OCI-LY1 (cell line): ENCODE data around the gene FLVCR2.

ENCODE experiments used
- H2AFZ ChIP-seq: fragments of 200-600 bp; sonication (generic), shearing (Covaris generic); 2 replicates; pipeline ENCODE4 v1.6.0; 2014; ENCODE audit warnings: antibody characterized with exemption, mild to moderate bottlenecking, low read length
- H3F3A ChIP-seq: fragments of 200-600 bp; sonication (generic), shearing (Covaris generic); 2 replicates; pipeline ENCODE4 v1.6.0; 2014; ENCODE audit warnings: mild to moderate bottlenecking, antibody characterized with exemption, low read length, moderate library complexity; ENCODE audit not compliant: insufficient read depth
- H3K27ac ChIP-seq: fragments of 200-600 bp; sonication (generic); 2 replicates; pipeline ENCODE4 v1.5.1; 2014; ENCODE audit warnings: low read length, mixed run types, mild to moderate bottlenecking, low read depth; ENCODE audit not compliant: poor library complexity, severe bottlenecking
- H3K27me3 ChIP-seq: fragments of 200-600 bp; sonication (generic); 2 replicates; pipeline ENCODE4 v1.6.0; 2014; ENCODE audit warnings: antibody characterized with exemption, mild to moderate bottlenecking, low read length, moderate library complexity; ENCODE audit not compliant: insufficient read depth
- H3K36me3 ChIP-seq: fragments of 200-600 bp; sonication (generic); 2 replicates; pipeline ENCODE4 v1.6.1; 2014; ENCODE audit warnings: mild to moderate bottlenecking, antibody characterized with exemption, low read length, moderate library complexity, mixed read lengths; ENCODE audit not compliant: insufficient read depth
- H3K4me1 ChIP-seq: fragments of 200-600 bp; sonication (generic); 2 replicates; pipeline ENCODE4 v1.5.1; 2014; ENCODE audit warnings: mild to moderate bottlenecking, low read length, moderate library complexity; ENCODE audit not compliant: insufficient read depth, severe bottlenecking
- H3K4me2 ChIP-seq: fragments of 200-600 bp; sonication (generic), shearing (Covaris generic); 2 replicates; pipeline ENCODE4 v1.6.1; 2014; ENCODE audit warnings: low read length
- H3K4me3 ChIP-seq: fragments of 200-600 bp; sonication (generic); 2 replicates; pipeline ENCODE4 v1.5.1; 2014; ENCODE audit warnings: low read length, low read depth, mild to moderate bottlenecking, mixed read lengths; ENCODE audit not compliant: poor library complexity, severe bottlenecking
- H3K79me2 ChIP-seq: fragments of 200-600 bp; shearing (Covaris generic); 2 replicates; pipeline ENCODE4 v1.6.1; 2016; ENCODE audit warnings: mixed run types, low read length, mixed read lengths; ENCODE audit not compliant: insufficient read depth
- H3K9ac ChIP-seq: fragments of 200-600 bp; sonication (generic), shearing (Covaris generic); 2 replicates; pipeline ENCODE4 v1.6.1; 2014; ENCODE audit warnings: mild to moderate bottlenecking, low read length, mixed read lengths
- H3K9me2 ChIP-seq: fragments of 200-600 bp; sonication (generic), shearing (Covaris generic); 2 replicates; pipeline ENCODE4 v1.6.1; 2014; ENCODE audit warnings: low read depth, mild to moderate bottlenecking, low read length, mixed read lengths
- H3K9me3 ChIP-seq: fragments of 200-600 bp; shearing (Covaris generic); 2 replicates; pipeline ENCODE4 v1.6.1; 2014; ENCODE audit warnings: low read length, mixed read lengths
- H4K20me1 ChIP-seq: fragments of 200-600 bp; sonication (generic), shearing (Covaris generic); 2 replicates; pipeline ENCODE4 v1.6.0; 2016; ENCODE audit warnings: mild to moderate bottlenecking, low read length; ENCODE audit not compliant: insufficient read depth
- EZH2 ChIP-seq: fragments of 200-600 bp; sonication (generic), shearing (Covaris generic); IDR thresholded peaks from 2 replicates; pipeline ENCODE4 v1.8.0; 2017; ENCODE audit warnings: borderline replicate concordance, mixed run types, mild to moderate bottlenecking, antibody characterized with exemption, low read length, moderate library complexity, mixed read lengths
- TF ChIP-seq, protein P1 (sequence below): fragments of 200-600 bp; sonication (generic), shearing (Covaris generic); IDR thresholded peaks from 2 replicates; pipeline ENCODE4 v1.5.1; 2017; ENCODE audit warnings: mild to moderate bottlenecking, antibody characterized with exemption, low read length, moderate library complexity, mixed read lengths

The FLVCR2 gene

DNA sequence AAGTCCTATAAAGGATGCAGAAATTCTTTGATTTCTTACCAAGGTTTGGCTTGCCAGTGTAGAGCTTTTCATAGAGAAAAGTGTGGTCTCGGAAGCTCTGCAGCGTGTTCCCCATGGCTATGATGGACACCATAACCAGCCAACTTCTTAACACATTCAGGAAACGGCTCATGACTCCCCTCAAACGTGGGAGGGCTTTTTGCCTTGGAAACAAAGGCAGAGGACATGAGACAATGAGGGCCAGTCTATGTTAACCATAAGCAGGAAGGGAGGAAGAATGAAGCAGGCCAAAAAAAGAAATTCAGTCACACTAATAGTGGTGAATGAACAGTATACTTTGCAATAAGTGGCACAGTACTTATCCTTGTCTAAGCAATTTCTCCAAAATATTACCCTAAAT is 78.9 kb downstream of the FLVCR2 start:
- TF ChIP-seq, protein P1, sequence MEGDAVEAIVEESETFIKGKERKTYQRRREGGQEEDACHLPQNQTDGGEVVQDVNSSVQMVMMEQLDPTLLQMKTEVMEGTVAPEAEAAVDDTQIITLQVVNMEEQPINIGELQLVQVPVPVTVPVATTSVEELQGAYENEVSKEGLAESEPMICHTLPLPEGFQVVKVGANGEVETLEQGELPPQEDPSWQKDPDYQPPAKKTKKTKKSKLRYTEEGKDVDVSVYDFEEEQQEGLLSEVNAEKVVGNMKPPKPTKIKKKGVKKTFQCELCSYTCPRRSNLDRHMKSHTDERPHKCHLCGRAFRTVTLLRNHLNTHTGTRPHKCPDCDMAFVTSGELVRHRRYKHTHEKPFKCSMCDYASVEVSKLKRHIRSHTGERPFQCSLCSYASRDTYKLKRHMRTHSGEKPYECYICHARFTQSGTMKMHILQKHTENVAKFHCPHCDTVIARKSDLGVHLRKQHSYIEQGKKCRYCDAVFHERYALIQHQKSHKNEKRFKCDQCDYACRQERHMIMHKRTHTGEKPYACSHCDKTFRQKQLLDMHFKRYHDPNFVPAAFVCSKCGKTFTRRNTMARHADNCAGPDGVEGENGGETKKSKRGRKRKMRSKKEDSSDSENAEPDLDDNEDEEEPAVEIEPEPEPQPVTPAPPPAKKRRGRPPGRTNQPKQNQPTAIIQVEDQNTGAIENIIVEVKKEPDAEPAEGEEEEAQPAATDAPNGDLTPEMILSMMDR: no peak
- TF ChIP-seq EZH2: no peak
- Histone ChIP-seq H3K9me2 (no peaks in the 10 kb centered on the region), H3F3A (0 out of 2 replicates have a peak, but pooled peaks cover 4% of the 10 kb centered on the region), H3K4me2 (no peak overlapping the region), H3K9me3 (no peaks in the 10 kb centered on the region), H3K27ac (no peak overlapping the region), H3K36me3 (peaks cover 52% of the 10 kb centered on the region; the same call in 1 of the 2 replicates), H3K9ac (no peak overlapping the region), H3K27me3 (no peaks in the 10 kb centered on the region), H3K4me1 (peaks cover 31% of the 10 kb centered on the region), H3K4me3 (no peak overlapping the region), H2AFZ (no peak overlapping the region), H4K20me1 (no peaks in the 10 kb centered on the region), H3K79me2 (peaks cover 7% of the 10 kb centered on the region)

DNA sequence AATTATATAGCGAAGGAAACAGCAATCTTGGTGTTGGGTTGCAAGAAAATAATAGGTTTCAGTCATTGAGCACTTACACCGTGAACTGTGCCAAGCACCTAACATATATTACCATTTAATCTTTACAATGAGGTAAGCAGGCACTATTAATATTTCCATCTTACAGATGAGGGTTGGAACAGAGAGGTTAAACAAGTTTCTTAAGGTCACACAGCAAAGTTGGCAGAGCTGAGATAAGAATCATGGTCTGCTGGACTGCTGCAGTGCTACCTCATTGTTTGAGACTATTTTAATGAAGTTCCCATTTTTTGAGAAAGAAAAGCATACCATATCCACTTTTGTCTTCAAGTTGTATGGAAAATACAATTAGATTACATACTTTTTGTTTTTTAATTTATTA is 80.5 kb downstream of the FLVCR2 start:
- no peak for TF ChIP-seq EZH2
- TF ChIP-seq, protein P1: no peak
- Histone ChIP-seq H3K79me2 (peaks cover 7% of the 10 kb centered on the region), H3K9me2 (no peaks in the 10 kb centered on the region), H3K27ac (no peak overlapping the region), H3K36me3 (peaks cover 45% of the 10 kb centered on the region; the same call in 1 of the 2 replicates), H3K27me3 (no peaks in the 10 kb centered on the region), H4K20me1 (no peaks in the 10 kb centered on the region), H3F3A (0 out of 2 replicates have a peak, but pooled peaks cover 4% of the 10 kb centered on the region), H2AFZ (no peak overlapping the region), H3K4me1 (peaks cover 35% of the 10 kb centered on the region), H3K4me3 (no peak overlapping the region), H3K4me2 (no peak overlapping the region; the same call in 1 of the 2 replicates), H3K9ac (no peak overlapping the region), H3K9me3 (no peaks in the 10 kb centered on the region)

DNA sequence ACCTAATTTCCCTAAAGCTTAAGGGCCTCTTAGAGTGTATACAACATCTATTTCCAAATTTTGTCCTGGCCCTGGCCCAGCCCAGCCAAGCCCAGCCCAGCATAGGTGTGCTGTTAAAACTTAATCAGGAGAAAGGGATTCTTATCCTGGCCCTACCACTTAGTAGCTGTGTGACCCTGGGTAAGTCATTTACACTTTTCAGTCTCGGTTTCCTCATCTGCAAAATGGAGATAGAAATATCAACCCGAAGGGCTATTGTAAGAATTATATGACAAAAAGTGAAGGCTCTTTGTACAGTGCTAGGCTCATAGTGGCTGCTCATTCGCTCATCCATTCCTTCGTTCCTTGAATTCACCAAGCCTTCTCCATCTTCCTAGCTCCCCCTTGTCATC is 81.8 kb downstream of the FLVCR2 start:
- H3K4me2 ChIP-seq: peak overlapping the region; percentile 82
- H3K79me2 ChIP-seq: peaks cover 7% of the 10 kb centered on the region
- no peaks in the 10 kb centered on the region for H3K9me2 ChIP-seq
- peaks cover 35% of the 10 kb centered on the region for H3K4me1 ChIP-seq
- peak overlapping the region; percentile 65 for H3K27ac ChIP-seq
- H2AFZ ChIP-seq: 0 out of 2 replicates have a peak overlapping the region, but pooled peaks have one; percentile 30
- H3K36me3 ChIP-seq: peaks cover 34% of the 10 kb centered on the region; the same call in 1 of the 2 replicates
- H3F3A ChIP-seq: no peaks in the 10 kb centered on the region
- no peaks in the 10 kb centered on the region for H3K27me3 ChIP-seq
- TF ChIP-seq EZH2: no peak
- TF ChIP-seq, protein P1: no peak
- no peaks in the 10 kb centered on the region for H4K20me1 ChIP-seq
- H3K4me3 ChIP-seq: peak overlapping the region; percentile 90
- H3K9me3 ChIP-seq: no peaks in the 10 kb centered on the region
- peak overlapping the region; percentile 84 for H3K9ac ChIP-seq
